BLaER1 (cell line): Measurements from ENCODE around the gene NGF.
A peak's percentile ranks its signal among the peaks of the same experiment; 100 is the strongest.
"Not testable (repeated sequence)": the region's sequence is repeated elsewhere in the genome, so short reads cannot be mapped to it uniquely, and the experiment has no call there.

ENCODE experiments used
- H3K27ac ChIP-seq: shearing (Covaris generic); formaldehyde crosslinking; 2 replicates; pipeline ENCODE4 v1.8.1; 2022
- H3K27me3 ChIP-seq: shearing (Covaris generic); formaldehyde crosslinking; 2 replicates; pipeline ENCODE4 v1.8.1; 2022
- H3K36me3 ChIP-seq: shearing (Covaris generic); formaldehyde crosslinking; 2 replicates; pipeline ENCODE4 v1.8.1; 2022
- H3K4me1 ChIP-seq: shearing (Covaris generic); formaldehyde crosslinking; 2 replicates; pipeline ENCODE4 v1.8.1; 2022
- H3K4me2 ChIP-seq: shearing (Covaris generic); formaldehyde crosslinking; 2 replicates; pipeline ENCODE4 v1.8.1; 2022
- H3K4me3 ChIP-seq: shearing (Covaris generic); formaldehyde crosslinking; 2 replicates; pipeline ENCODE4 v1.8.1; 2022
- H3K9ac ChIP-seq: shearing (Covaris generic); formaldehyde crosslinking; 2 replicates; pipeline ENCODE4 v1.8.1; 2022
- H3K9me3 ChIP-seq: shearing (Covaris generic); formaldehyde crosslinking; 2 replicates; pipeline ENCODE4 v1.8.1; 2022
- H4K20me1 ChIP-seq: shearing (Covaris generic); formaldehyde crosslinking; 2 replicates; pipeline ENCODE4 v1.8.1; 2022
- Cebpa-rat ChIP-seq: shearing (Covaris generic); IDR thresholded peaks from 2 replicates; pipeline ENCODE4 v1.8.1; 2022

Gene NGF

GRCh38 chr1:115337633-115338456 lies at the start of gene NGF:
Gene NGF (minus strand): TSS chr1:115338249. CDS start chr1:115286795, 51,454 bp downstream.
- Histone ChIP-seq H3K9ac (no peak within 1 kb of the TSS), H3K27me3 (no peaks in the 10 kb centered on the region), H3K4me1 (peaks cover 25% of the 10 kb centered on the region), H3K36me3 (no peaks in the 10 kb centered on the region), H3K4me2 (no peak within 1 kb of the TSS), H3K27ac (no peak within 1 kb of the TSS), H3K9me3 (peaks cover 14% of the 10 kb centered on the region), H4K20me1 (no peaks in the 10 kb centered on the region), H3K4me3 (no peak within 1 kb of the TSS)
- TF ChIP-seq Cebpa-rat: no peak

GRCh38 chr1:115383455-115383854 lies 45.4 kb upstream of the NGF start:
- not testable (repeated sequence) for H4K20me1 ChIP-seq, H3K9me3 ChIP-seq, H3K9ac ChIP-seq, H3K27me3 ChIP-seq, H3K4me1 ChIP-seq, H3K4me2 ChIP-seq, H3K27ac ChIP-seq, H3K36me3 ChIP-seq, H3K4me3 ChIP-seq

GRCh38 chr1:115379943-115380342 lies 41.9 kb upstream of the NGF start:
- Histone ChIP-seq H3K27ac (no peak overlapping the region), H3K27me3 (no peaks in the 10 kb centered on the region), H4K20me1 (no peaks in the 10 kb centered on the region), H3K4me3 (no peak overlapping the region), H3K4me2 (no peak overlapping the region), H3K9me3 (no peaks in the 10 kb centered on the region), H3K9ac (no peak overlapping the region), H3K4me1 (no peaks in the 10 kb centered on the region), H3K36me3 (no peaks in the 10 kb centered on the region)
- TF ChIP-seq Cebpa-rat: no peak

DNA sequence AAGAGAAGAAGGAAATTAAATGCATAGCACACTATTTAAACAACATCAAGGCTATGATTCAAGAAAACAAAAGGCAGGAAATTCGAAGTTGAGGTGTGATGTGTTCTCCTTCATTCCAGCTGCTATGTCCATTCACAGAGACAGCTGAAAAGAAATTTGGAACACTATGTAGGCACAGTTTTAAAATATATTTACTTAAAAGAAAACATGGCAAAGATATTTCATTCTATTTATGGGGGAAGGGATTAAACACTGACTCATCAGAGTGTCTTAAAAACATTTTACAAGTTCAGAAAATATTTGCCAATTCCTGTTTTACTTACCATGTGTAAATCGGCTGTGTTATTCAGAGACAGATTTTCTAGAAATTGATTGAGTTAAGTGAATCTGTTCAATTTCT lies 39.4 kb upstream of the NGF start:
- Histone ChIP-seq H3K9me3 (no peaks in the 10 kb centered on the region), H3K4me1 (no peaks in the 10 kb centered on the region), H3K27ac (no peak overlapping the region), H3K27me3 (no peaks in the 10 kb centered on the region), H3K4me2 (no peak overlapping the region), H3K36me3 (no peaks in the 10 kb centered on the region), H3K4me3 (no peak overlapping the region), H3K9ac (no peak overlapping the region), H4K20me1 (no peaks in the 10 kb centered on the region)
- no peak for TF ChIP-seq Cebpa-rat

- Histone ChIP-seq H3K4me2 (no peak overlapping the region), H4K20me1 (no peaks in the 10 kb centered on the region), H3K4me3 (no peak overlapping the region), H3K9ac (no peak overlapping the region), H3K9me3 (no peaks in the 10 kb centered on the region), H3K27me3 (no peaks in the 10 kb centered on the region), H3K36me3 (no peaks in the 10 kb centered on the region), H3K4me1 (no peaks in the 10 kb centered on the region), H3K27ac (no peak overlapping the region)
- no peak for TF ChIP-seq Cebpa-rat
Observed at GRCh38 chr1:115374598-115374997, 36.5 kb upstream of the NGF start.

- Histone ChIP-seq H3K4me2 (no peak overlapping the region), H4K20me1 (no peaks in the 10 kb centered on the region), H3K9me3 (no peaks in the 10 kb centered on the region), H3K27ac (no peak overlapping the region), H3K36me3 (no peaks in the 10 kb centered on the region), H3K9ac (no peak overlapping the region), H3K27me3 (no peaks in the 10 kb centered on the region), H3K4me3 (no peak overlapping the region), H3K4me1 (no peaks in the 10 kb centered on the region)
- no peak for TF ChIP-seq Cebpa-rat
Observed at GRCh38 chr1:115373305-115373704, 35.3 kb upstream of the NGF start.

GRCh38 chr1:115365738-115366137 lies 27.7 kb upstream of the NGF start:
- peaks cover 12% of the 10 kb centered on the region for H3K9me3 ChIP-seq
- no peak overlapping the region for H3K9ac ChIP-seq
- H3K4me2 ChIP-seq: no peak overlapping the region
- H3K27ac ChIP-seq: no peak overlapping the region
- no peak for TF ChIP-seq Cebpa-rat
- H3K4me3 ChIP-seq: no peak overlapping the region
- peaks cover 21% of the 10 kb centered on the region for H3K4me1 ChIP-seq
- no peaks in the 10 kb centered on the region for H3K36me3 ChIP-seq
- no peaks in the 10 kb centered on the region for H4K20me1 ChIP-seq
- no peaks in the 10 kb centered on the region for H3K27me3 ChIP-seq

- H4K20me1 ChIP-seq: no peaks in the 10 kb centered on the region
- no peaks in the 10 kb centered on the region for H3K27me3 ChIP-seq
- no peak overlapping the region for H3K9ac ChIP-seq
- H3K4me2 ChIP-seq: peak overlapping the region; percentile 45
- no peak for TF ChIP-seq Cebpa-rat
- H3K27ac ChIP-seq: no peak overlapping the region
- no peak overlapping the region for H3K4me3 ChIP-seq
- H3K9me3 ChIP-seq: peaks cover 21% of the 10 kb centered on the region
- peaks cover 21% of the 10 kb centered on the region for H3K4me1 ChIP-seq
- H3K36me3 ChIP-seq: no peaks in the 10 kb centered on the region
Observed at GRCh38 chr1:115364780-115365155, 26.7 kb upstream of the NGF start.

DNA sequence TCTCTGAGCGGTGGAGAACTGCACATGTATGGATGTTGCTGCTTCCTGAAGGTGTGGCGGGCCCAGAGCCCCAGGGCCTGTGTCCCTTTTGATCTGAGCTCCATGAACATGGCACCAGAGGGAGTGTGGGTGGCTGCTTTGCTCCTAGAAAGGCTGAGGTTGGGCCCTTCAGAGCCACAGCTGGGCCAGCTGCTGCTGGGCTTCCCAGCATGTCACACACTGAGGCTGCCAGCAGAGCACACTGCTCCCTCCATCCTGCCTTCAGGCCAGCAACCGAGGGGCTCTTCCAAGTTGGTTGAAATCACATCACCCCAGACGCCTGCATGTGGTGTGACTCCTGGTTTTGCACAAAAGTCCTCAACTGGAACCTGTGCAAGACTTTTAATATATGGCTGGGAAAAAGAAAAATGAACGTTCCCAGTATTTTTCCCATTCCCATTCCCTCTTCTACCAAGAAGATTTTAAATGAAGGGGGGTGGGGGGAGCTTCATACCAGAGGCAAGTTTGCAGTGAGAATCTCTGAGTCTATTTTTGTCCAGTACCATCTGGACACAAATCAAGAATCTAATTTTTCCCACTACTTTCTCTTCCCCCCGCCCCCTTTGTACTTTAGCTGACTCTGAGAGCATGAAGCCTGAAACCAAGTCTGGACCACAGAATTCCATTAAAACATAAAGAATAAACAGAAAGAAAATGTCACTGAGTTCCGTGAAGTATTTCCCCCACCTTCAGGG lies 26.2 kb upstream of the NGF start:
- no peak overlapping the region for H3K9ac ChIP-seq
- no peak for TF ChIP-seq Cebpa-rat
- no peaks in the 10 kb centered on the region for H3K36me3 ChIP-seq
- peaks cover 24% of the 10 kb centered on the region for H3K9me3 ChIP-seq
- no peaks in the 10 kb centered on the region for H3K27me3 ChIP-seq
- no peaks in the 10 kb centered on the region for H4K20me1 ChIP-seq
- peak overlapping the region; percentile 45 for H3K4me2 ChIP-seq
- no peak overlapping the region for H3K27ac ChIP-seq
- H3K4me3 ChIP-seq: no peak overlapping the region
- peaks cover 21% of the 10 kb centered on the region for H3K4me1 ChIP-seq

DNA sequence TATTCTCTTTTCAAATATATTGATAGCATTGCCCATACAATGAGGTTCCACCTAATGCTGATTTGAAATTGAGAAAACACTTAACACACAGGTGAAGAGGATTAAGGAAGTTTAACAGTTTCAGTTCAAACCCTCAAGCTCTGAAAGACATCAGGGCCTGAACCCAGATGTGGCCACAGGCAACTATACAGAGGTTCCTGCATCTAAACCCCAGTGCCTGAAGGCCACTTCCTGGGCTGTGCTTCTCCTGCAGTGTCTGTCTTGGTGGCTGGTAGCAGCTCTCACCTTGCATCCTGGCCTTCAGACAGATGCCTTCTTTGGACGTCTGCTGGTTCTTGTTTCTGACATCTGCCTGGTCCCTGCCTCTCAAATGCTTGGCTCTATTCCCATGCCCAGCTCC lies 25.1 kb upstream of the NGF start:
- TF ChIP-seq Cebpa-rat: no peak
- no peak overlapping the region for H3K4me2 ChIP-seq

DNA sequence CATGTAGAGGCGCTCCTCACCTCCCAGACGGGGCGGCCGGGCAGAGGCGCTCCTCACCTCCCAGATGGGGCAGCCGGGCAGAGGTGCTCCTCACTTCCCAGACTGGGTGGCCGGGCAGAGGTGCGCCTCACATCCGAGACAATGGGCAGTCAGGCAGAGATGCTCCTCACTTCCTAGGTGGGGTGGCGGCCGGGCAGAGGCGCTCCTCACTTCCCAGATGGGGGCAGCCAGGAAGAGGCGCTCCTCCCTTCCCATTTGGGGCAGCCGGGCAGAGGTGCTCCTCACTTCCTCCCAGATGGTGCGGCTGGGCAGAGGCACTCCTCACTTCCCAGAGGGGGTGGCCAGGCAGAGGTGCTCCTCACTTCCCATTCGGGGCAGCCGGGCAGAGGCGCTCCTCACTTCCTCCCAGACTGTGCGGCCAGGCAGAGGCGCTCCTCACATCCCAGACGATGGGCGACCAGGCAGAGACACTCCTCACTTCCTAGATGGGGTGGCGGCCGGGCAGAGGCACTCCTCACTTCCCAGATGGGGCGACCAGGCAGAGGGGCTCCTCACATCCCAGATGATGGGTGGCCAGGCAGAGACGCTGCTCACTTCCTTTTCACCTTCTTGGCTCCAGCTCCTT lies 22.6 kb upstream of the NGF start:
- H3K4me3 ChIP-seq, H3K27me3 ChIP-seq, H3K36me3 ChIP-seq, H3K9ac ChIP-seq, H4K20me1 ChIP-seq, H3K4me2 ChIP-seq, H3K27ac ChIP-seq: not testable (repeated sequence)
- H3K9me3 ChIP-seq: peaks cover 24% of the 10 kb centered on the region
- H3K4me1 ChIP-seq: peaks cover 21% of the 10 kb centered on the region

More for the DNA sequence above, 25.1 kb upstream of the NGF start:
- Histone ChIP-seq H3K27ac (no peak overlapping the region), H3K4me1 (peaks cover 21% of the 10 kb centered on the region), H3K9me3 (peaks cover 24% of the 10 kb centered on the region), H3K9ac (no peak overlapping the region), H3K27me3 (no peaks in the 10 kb centered on the region), H3K36me3 (no peaks in the 10 kb centered on the region), H4K20me1 (no peaks in the 10 kb centered on the region), H3K4me3 (no peak overlapping the region)

DNA sequence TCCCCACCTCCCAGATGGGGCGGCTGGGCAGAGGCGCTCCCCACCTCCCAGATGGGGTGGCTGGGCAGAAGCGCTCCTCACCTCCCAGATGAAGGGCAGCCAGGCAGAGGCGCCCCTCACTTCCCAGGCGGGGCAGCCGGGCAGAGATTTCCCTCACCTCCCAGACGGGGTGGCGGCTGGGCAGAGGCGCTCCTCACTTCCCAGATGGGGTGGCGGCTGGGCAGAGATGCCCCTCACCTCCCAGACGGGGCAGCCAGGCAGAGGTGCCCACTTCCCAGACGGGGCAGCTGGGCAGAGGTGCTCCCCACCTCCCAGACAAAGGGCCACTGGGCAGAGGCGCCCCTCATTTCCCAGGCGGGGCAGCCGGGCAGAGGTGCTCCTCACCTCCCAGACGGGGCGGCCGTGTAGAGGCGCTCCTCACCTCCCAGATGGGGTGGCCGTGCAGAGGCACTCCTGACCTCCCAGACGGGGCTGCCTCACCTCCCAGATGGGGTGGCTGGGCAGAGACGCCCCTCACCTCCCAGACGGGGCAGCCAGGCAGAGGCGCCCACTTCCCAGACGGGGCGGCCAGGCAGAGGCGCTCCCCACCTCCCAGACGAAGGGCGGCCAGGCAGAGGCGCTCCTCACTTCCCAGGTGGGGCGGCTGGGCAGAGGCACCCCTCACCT lies 21.9 kb upstream of the NGF start:
- not testable (repeated sequence) for H3K27me3 ChIP-seq, H3K27ac ChIP-seq
- H3K9me3 ChIP-seq: peaks cover 24% of the 10 kb centered on the region

More for the DNA sequence above, 21.9 kb upstream of the NGF start:
- not testable (repeated sequence) for H4K20me1 ChIP-seq, H3K4me3 ChIP-seq, H3K36me3 ChIP-seq, H3K4me2 ChIP-seq, H3K9ac ChIP-seq
- peaks cover 19% of the 10 kb centered on the region for H3K4me1 ChIP-seq
